ENCODE data around the gene RAX2. TPM values are rescaled to one million over a fixed set of nuclear protein-coding genes. Genes with fewer than 3 reads are reported as not detected.
A peak's percentile ranks its signal among the peaks of the same experiment; 100 is the strongest.

RAX2 gene
- total and polyA plus RNA-seq, 2 of the 13 experiments (the other 11 are each of a cell fraction or from before 2014, with no cell fraction given): not detected

DNA sequence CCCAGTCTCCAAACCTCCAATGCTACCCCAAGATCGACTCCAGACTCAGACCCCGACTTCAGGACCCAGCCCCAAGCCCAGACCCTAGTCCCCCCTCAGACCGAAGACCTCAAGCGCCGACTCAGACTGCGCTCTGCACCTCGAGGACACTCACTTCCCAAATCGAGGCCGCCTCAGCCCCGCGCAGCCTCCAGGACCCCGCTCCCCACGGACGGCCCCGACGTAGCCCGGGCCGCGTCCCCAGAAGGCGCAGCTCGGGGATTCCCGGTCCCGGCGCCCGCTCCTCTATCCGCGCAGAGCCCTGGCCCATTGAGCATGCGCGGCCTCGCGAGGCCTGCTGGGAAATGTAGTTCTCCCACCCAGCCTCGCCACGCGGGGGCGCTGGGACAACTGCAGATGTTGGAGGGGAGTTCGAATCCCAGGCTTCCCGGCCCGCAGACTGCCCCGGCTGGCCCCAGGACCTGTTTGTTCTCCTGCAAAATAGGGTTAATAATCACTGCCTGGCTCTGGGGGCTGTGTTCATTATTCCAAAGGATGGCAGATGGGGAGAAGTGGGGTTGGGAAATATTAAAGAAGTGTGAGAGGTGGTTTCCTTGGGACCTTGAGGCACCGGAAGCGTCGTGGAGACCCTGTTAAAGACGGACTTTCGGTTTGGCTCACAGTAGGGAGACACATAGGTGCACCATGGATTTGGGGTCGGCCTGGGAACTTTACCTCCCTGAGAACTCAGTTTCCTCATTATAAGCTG lies 10.5 kb downstream of the RAX2 start, which contains the start of gene APBA3 (continued):
- TF ChIP-seq ZBTB8A (CRISPR knock-in tag; IDR thresholded peaks at IDR 0.05; ENCODE audit: borderline replicate concordance, low read depth) (no peak), IKZF4 (CRISPR knock-in tag; IDR thresholded peaks at IDR 0.05; ENCODE audit: borderline replicate concordance, low read depth, not compliant biosample characterization) (no peak), ZNF3 (CRISPR knock-in tag; IDR thresholded peaks at IDR 0.05) (no peak), KLF13 (CRISPR knock-in tag; IDR thresholded peaks at IDR 0.05) (no peak), HDAC2 (CRISPR knock-in tag; IDR thresholded peaks at IDR 0.05) (peak; percentile 76), ZBTB3 (CRISPR knock-in tag; IDR thresholded peaks at IDR 0.05; ENCODE audit: borderline replicate concordance, low read depth) (no peak), FOXJ3 (CRISPR knock-in tag; IDR thresholded peaks at IDR 0.05; ENCODE audit: borderline replicate concordance) (no peak), CBX5 (CRISPR knock-in tag; IDR thresholded peaks at IDR 0.05; ENCODE audit: borderline replicate concordance) (no peak), ZNF367 (CRISPR knock-in tag; IDR thresholded peaks at IDR 0.05; ENCODE audit: borderline replicate concordance) (no peak), U2AF1 (optimal IDR thresholded peaks at IDR 0.05; ENCODE audit: low read depth, low read length) (peak; percentile 58), HIVEP1 (CRISPR knock-in tag; IDR thresholded peaks at IDR 0.05) (peak; percentile 85), TMF1 (CRISPR knock-in tag; IDR thresholded peaks at IDR 0.05; ENCODE audit: low read depth) (no peak; the same call in 1 of the 2 replicates), ZNF468 (CRISPR knock-in tag; IDR thresholded peaks at IDR 0.05) (no peak), ZNF777 (CRISPR knock-in tag; IDR thresholded peaks at IDR 0.05) (peak; percentile 95), ZNF451 (CRISPR knock-in tag; IDR thresholded peaks at IDR 0.05) (0 out of 2 replicates have a peak, but pooled peaks have one; percentile 50), GTF3A (CRISPR knock-in tag; conservative IDR thresholded peaks at IDR 0.05) (peak; percentile 87; the same call in 1 of the 2 replicates), ZNF329 (CRISPR knock-in tag; IDR thresholded peaks at IDR 0.05; ENCODE audit: low read depth) (peak; percentile 77), RFXAP (CRISPR knock-in tag; IDR thresholded peaks at IDR 0.05; ENCODE audit: borderline replicate concordance) (peak; percentile 79), MAFF (IDR thresholded peaks at IDR 0.05; ENCODE audit: low read depth, low read length) (no peak)
- TF ChIP-seq, protein P1, sequence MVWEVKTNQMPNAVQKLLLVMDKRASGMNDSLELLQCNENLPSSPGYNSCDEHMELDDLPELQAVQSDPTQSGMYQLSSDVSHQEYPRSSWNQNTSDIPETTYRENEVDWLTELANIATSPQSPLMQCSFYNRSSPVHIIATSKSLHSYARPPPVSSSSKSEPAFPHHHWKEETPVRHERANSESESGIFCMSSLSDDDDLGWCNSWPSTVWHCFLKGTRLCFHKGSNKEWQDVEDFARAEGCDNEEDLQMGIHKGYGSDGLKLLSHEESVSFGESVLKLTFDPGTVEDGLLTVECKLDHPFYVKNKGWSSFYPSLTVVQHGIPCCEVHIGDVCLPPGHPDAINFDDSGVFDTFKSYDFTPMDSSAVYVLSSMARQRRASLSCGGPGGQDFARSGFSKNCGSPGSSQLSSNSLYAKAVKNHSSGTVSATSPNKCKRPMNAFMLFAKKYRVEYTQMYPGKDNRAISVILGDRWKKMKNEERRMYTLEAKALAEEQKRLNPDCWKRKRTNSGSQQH (CRISPR knock-in tag; IDR thresholded peaks at IDR 0.05; ENCODE audit: low read depth): peak; percentile 26; the same call in 1 of the 2 replicates
- TF ChIP-seq, protein P2, sequence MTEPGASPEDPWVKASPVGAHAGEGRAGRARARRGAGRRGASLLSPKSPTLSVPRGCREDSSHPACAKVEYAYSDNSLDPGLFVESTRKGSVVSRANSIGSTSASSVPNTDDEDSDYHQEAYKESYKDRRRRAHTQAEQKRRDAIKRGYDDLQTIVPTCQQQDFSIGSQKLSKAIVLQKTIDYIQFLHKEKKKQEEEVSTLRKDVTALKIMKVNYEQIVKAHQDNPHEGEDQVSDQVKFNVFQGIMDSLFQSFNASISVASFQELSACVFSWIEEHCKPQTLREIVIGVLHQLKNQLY (CRISPR knock-in tag; IDR thresholded peaks at IDR 0.05): no peak
- TF ChIP-seq, protein P3, sequence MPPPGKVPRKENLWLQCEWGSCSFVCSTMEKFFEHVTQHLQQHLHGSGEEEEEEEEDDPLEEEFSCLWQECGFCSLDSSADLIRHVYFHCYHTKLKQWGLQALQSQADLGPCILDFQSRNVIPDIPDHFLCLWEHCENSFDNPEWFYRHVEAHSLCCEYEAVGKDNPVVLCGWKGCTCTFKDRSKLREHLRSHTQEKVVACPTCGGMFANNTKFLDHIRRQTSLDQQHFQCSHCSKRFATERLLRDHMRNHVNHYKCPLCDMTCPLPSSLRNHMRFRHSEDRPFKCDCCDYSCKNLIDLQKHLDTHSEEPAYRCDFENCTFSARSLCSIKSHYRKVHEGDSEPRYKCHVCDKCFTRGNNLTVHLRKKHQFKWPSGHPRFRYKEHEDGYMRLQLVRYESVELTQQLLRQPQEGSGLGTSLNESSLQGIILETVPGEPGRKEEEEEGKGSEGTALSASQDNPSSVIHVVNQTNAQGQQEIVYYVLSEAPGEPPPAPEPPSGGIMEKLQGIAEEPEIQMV (CRISPR knock-in tag; IDR thresholded peaks at IDR 0.05; ENCODE audit: low read depth): no peak
- TF ChIP-seq, protein P4, sequence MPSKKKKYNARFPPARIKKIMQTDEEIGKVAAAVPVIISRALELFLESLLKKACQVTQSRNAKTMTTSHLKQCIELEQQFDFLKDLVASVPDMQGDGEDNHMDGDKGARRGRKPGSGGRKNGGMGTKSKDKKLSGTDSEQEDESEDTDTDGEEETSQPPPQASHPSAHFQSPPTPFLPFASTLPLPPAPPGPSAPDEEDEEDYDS (CRISPR knock-in tag; IDR thresholded peaks at IDR 0.05): peak; percentile 25; the same call in 1 of the 2 replicates
- TF ChIP-seq, protein P5, sequence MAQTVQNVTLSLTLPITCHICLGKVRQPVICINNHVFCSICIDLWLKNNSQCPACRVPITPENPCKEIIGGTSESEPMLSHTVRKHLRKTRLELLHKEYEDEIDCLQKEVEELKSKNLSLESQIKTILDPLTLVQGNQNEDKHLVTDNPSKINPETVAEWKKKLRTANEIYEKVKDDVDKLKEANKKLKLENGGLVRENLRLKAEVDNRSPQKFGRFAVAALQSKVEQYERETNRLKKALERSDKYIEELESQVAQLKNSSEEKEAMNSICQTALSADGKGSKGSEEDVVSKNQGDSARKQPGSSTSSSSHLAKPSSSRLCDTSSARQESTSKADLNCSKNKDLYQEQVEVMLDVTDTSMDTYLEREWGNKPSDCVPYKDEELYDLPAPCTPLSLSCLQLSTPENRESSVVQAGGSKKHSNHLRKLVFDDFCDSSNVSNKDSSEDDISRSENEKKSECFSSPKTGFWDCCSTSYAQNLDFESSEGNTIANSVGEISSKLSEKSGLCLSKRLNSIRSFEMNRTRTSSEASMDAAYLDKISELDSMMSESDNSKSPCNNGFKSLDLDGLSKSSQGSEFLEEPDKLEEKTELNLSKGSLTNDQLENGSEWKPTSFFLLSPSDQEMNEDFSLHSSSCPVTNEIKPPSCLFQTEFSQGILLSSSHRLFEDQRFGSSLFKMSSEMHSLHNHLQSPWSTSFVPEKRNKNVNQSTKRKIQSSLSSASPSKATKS (CRISPR knock-in tag; IDR thresholded peaks at IDR 0.05): no peak
